ENCODE measurements around the gene IL1RAPL1.

Gene IL1RAPL1

DNA sequence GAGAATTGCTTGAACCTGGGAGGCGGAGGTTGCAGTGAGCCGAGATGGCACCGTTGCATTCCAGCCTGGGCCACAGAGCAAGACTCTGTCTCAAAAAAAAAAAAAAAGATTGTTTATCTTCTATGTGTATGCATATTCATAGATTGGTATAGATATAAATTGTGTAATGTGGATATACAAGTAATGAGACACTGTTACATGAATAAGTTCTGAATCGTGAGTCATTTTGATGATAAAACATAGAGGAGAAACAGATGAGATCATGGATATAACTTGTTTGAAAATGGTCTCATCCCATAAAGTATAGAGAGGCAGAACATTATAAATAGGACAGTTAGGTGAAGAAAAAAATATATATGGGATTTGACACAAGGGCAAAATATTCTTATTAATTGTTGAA lies 628.0 kb downstream of the IL1RAPL1 start:
- Histone ChIP-seq H3K9me3 (replicated peaks; ENCODE audit: low read length) (peaks cover 5% of the 10 kb centered on the region), H3K4me3 (ENCODE audit: low read length) (no peak overlapping the region)

DNA sequence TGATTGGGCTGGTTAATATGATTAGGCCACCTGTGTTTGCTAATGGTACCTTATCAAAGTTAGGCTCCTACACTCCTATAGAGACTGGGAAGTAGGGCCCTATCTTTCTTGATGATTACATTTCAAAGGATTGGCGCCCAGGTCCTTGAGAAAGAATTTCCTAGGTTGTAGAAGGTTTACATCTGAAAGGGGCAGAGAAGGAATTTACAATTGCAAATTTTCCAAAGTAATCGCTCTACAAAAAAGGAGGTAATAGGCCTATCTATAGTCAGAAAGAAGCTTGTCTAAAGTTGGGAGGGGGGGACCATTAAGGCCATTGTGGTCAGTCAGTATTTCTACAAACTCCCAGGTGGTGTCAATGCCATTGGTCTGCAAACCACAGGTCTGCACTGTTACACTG lies 638.4 kb downstream of the IL1RAPL1 start:
- Histone ChIP-seq H3K9ac (ENCODE audit: low read depth, low read length) (no peak overlapping the region), H3K4me3 (ENCODE audit: low read length) (no peak overlapping the region), H3K27me3 (ENCODE audit: control insufficient read depth, insufficient read depth, low read length) (no peaks in the 10 kb centered on the region), H3K4me1 (ENCODE audit: control insufficient read depth, insufficient read depth, low read length) (no peaks in the 10 kb centered on the region), H3K4me2 (ENCODE audit: low read length) (no peak overlapping the region), H3K36me3 (ENCODE audit: insufficient read depth, low read length) (no peaks in the 10 kb centered on the region), H3K9me3 (replicated peaks; ENCODE audit: low read length) (no peaks in the 10 kb centered on the region)

More for the DNA sequence above, 628.0 kb downstream of the IL1RAPL1 start:
- Histone ChIP-seq H3K27me3 (ENCODE audit: control insufficient read depth, insufficient read depth, low read length) (no peaks in the 10 kb centered on the region), H3K9ac (ENCODE audit: low read depth, low read length) (no peak overlapping the region), H3K4me2 (ENCODE audit: low read length) (no peak overlapping the region), H3K36me3 (ENCODE audit: insufficient read depth, low read length) (no peaks in the 10 kb centered on the region), H3K4me1 (ENCODE audit: control insufficient read depth, insufficient read depth, low read length) (no peaks in the 10 kb centered on the region)

GRCh38 chrX:29229802-29230201 lies 642.6 kb downstream of the IL1RAPL1 start:
- Histone ChIP-seq H3K4me2 (ENCODE audit: low read length) (no peak overlapping the region), H3K9ac (ENCODE audit: low read depth, low read length) (no peak overlapping the region), H3K36me3 (ENCODE audit: insufficient read depth, low read length) (no peaks in the 10 kb centered on the region), H3K4me3 (ENCODE audit: low read length) (no peak overlapping the region), H3K9me3 (replicated peaks; ENCODE audit: low read length) (no peaks in the 10 kb centered on the region), H3K27me3 (ENCODE audit: control insufficient read depth, insufficient read depth, low read length) (no peaks in the 10 kb centered on the region), H3K4me1 (ENCODE audit: control insufficient read depth, insufficient read depth, low read length) (no peaks in the 10 kb centered on the region)

GRCh38 chrX:29231800-29232199 lies 644.6 kb downstream of the IL1RAPL1 start:
- no peak overlapping the region for H3K4me3 ChIP-seq (ENCODE audit: low read length)
- no peak overlapping the region for H3K4me2 ChIP-seq (ENCODE audit: low read length)
- H3K4me1 ChIP-seq (ENCODE audit: control insufficient read depth, insufficient read depth, low read length) = no peaks in the 10 kb centered on the region
- no peaks in the 10 kb centered on the region for H3K27me3 ChIP-seq (ENCODE audit: control insufficient read depth, insufficient read depth, low read length)
- no peaks in the 10 kb centered on the region for H3K9me3 ChIP-seq (replicated peaks; ENCODE audit: low read length)
- H3K36me3 ChIP-seq (ENCODE audit: insufficient read depth, low read length) = no peaks in the 10 kb centered on the region
- H3K9ac ChIP-seq (ENCODE audit: low read depth, low read length) = no peak overlapping the region

DNA sequence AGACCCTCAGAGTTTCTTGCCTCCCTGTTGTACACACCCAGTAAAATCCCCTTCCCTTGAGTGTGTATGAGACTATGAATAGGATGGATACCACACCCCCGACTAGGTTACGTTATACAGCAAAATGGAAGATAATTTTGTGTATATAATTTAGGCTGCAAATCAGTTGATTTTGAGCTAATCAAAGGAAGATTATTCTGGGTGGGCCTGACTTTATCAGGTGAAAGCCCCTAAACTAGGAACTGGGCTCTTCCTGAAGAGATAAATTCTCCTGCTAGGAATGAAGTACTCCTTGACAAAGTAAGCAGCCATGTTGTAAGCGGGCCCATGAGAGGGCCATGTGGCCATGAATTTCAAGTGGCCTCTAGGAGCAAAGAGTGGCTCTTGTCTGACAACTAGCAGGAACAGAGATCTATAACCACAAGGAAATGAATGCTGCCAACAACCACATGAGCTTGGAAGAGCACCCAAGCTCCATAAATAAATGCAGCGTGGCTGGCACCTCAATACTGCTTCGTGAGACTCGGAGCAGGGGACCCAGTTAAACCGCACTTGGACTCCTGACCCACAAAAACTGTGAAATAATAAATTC lies 646.4 kb downstream of the IL1RAPL1 start:
- no peaks in the 10 kb centered on the region for H3K9me3 ChIP-seq (replicated peaks; ENCODE audit: low read length)
- no peak overlapping the region for H3K4me2 ChIP-seq (ENCODE audit: low read length)
- H3K4me3 ChIP-seq (ENCODE audit: low read length) = no peak overlapping the region
- no peaks in the 10 kb centered on the region for H3K4me1 ChIP-seq (ENCODE audit: control insufficient read depth, insufficient read depth, low read length)
- H3K27me3 ChIP-seq (ENCODE audit: control insufficient read depth, insufficient read depth, low read length) = no peaks in the 10 kb centered on the region
- H3K36me3 ChIP-seq (ENCODE audit: insufficient read depth, low read length) = no peaks in the 10 kb centered on the region
- H3K9ac ChIP-seq (ENCODE audit: low read depth, low read length) = no peak overlapping the region

DNA sequence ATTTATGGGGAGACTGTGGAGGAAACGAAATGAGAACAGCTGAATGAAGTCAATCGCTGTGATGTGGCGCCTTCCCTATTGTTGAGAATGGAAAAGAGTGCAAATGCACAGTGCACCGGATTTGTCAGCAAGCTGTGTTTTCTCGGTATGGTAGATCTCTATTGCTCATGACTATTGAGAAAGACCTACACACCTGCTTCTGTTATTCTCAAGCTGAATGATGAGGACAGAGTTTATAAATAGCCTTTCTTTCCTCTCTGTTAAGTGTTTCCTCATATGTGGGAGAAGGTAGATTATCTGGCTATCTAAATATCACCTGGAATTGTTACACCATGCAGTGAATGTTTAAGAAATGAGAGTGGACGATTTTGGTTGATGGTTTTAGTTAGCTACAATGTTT lies 650.7 kb downstream of the IL1RAPL1 start:
- Histone ChIP-seq H3K36me3 (ENCODE audit: insufficient read depth, low read length) (no peaks in the 10 kb centered on the region), H3K27me3 (ENCODE audit: control insufficient read depth, insufficient read depth, low read length) (no peaks in the 10 kb centered on the region), H3K9ac (ENCODE audit: low read depth, low read length) (no peak overlapping the region), H3K4me1 (ENCODE audit: control insufficient read depth, insufficient read depth, low read length) (no peaks in the 10 kb centered on the region), H3K4me2 (ENCODE audit: low read length) (no peak overlapping the region), H3K9me3 (replicated peaks; ENCODE audit: low read length) (no peaks in the 10 kb centered on the region), H3K4me3 (ENCODE audit: low read length) (no peak overlapping the region)

GRCh38 chrX:29241809-29242208 lies 654.6 kb downstream of the IL1RAPL1 start:
- Histone ChIP-seq H3K4me3 (ENCODE audit: low read length) (no peak overlapping the region), H3K4me1 (ENCODE audit: control insufficient read depth, insufficient read depth, low read length) (no peaks in the 10 kb centered on the region), H3K27me3 (ENCODE audit: control insufficient read depth, insufficient read depth, low read length) (no peaks in the 10 kb centered on the region), H3K36me3 (ENCODE audit: insufficient read depth, low read length) (no peaks in the 10 kb centered on the region), H3K9me3 (replicated peaks; ENCODE audit: low read length) (no peaks in the 10 kb centered on the region), H3K9ac (ENCODE audit: low read depth, low read length) (no peak overlapping the region), H3K4me2 (ENCODE audit: low read length) (no peak overlapping the region)

DNA sequence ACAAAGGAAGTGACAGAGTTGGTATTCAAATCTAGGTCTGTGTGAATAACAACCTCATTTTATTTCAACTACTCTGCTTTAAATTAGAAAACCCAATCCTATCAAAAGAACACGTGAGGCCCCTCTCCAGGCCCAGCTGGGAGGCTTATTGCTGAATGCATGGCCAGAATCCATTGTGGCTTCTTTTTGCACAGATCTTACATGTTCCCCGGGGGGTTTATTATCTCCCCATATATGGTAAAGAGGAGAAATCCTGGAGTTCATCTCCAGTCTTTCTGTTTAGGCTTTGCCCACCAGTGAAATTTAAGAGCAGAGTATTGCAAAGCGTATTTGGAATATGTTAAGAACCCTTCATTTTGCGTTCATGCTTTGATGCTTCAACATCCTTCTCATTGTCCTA lies 655.6 kb downstream of the IL1RAPL1 start:
- Histone ChIP-seq H3K4me2 (ENCODE audit: low read length) (no peak overlapping the region), H3K4me3 (ENCODE audit: low read length) (no peak overlapping the region), H3K36me3 (ENCODE audit: insufficient read depth, low read length) (no peaks in the 10 kb centered on the region), H3K9me3 (replicated peaks; ENCODE audit: low read length) (no peaks in the 10 kb centered on the region), H3K27me3 (ENCODE audit: control insufficient read depth, insufficient read depth, low read length) (no peaks in the 10 kb centered on the region), H3K4me1 (ENCODE audit: control insufficient read depth, insufficient read depth, low read length) (no peaks in the 10 kb centered on the region), H3K9ac (ENCODE audit: low read depth, low read length) (no peak overlapping the region)

DNA sequence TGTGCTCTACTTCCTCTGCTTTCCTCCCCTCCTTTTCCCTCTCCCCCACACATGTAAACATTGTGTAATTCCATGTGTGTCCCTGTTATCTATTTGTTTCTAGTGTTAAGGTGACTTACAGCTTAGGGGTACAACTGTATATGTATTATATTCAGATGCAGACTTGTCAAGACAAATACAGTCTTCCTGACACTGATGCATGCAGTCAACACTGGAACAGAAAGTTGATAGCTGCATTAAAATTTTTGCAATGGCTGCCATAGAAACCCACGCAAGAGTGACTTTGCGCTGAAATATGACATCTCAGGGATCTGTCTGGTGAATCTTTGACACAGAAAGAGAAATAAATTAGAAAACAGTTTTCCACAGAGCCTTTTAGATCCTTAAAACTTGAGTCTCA lies 656.7 kb downstream of the IL1RAPL1 start:
- no peaks in the 10 kb centered on the region for H3K27me3 ChIP-seq (ENCODE audit: control insufficient read depth, insufficient read depth, low read length)
- H3K4me2 ChIP-seq (ENCODE audit: low read length) = no peak overlapping the region
- no peak overlapping the region for H3K4me3 ChIP-seq (ENCODE audit: low read length)
- H3K36me3 ChIP-seq (ENCODE audit: insufficient read depth, low read length) = no peaks in the 10 kb centered on the region
- no peaks in the 10 kb centered on the region for H3K9me3 ChIP-seq (replicated peaks; ENCODE audit: low read length)
- H3K9ac ChIP-seq (ENCODE audit: low read depth, low read length) = no peak overlapping the region
- no peaks in the 10 kb centered on the region for H3K4me1 ChIP-seq (ENCODE audit: control insufficient read depth, insufficient read depth, low read length)

DNA sequence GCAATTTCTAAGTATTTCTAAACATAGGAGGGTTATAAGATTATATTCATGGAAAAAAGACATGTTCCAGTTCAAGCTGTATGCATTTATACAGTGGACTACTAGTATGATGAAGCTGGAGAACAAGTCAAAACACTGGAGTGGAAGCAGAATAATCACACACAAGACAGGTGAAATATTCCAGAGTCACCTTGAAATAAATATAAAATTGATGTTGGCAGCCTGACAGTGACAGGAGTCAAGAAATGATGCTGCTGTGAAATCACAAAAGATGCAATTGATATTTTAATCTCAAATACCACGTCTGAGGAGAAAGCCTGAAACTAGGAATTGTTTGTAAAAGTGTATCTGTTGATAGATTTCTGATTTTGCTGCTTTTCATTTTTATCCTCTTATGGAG lies 667.3 kb downstream of the IL1RAPL1 start:
- Histone ChIP-seq H3K36me3 (ENCODE audit: insufficient read depth, low read length) (no peaks in the 10 kb centered on the region), H3K4me1 (ENCODE audit: control insufficient read depth, insufficient read depth, low read length) (no peaks in the 10 kb centered on the region), H3K9me3 (replicated peaks; ENCODE audit: low read length) (peaks cover 3% of the 10 kb centered on the region), H3K4me2 (ENCODE audit: low read length) (no peak overlapping the region), H3K27me3 (ENCODE audit: control insufficient read depth, insufficient read depth, low read length) (no peaks in the 10 kb centered on the region), H3K4me3 (ENCODE audit: low read length) (no peak overlapping the region), H3K9ac (ENCODE audit: low read depth, low read length) (no peak overlapping the region)

DNA sequence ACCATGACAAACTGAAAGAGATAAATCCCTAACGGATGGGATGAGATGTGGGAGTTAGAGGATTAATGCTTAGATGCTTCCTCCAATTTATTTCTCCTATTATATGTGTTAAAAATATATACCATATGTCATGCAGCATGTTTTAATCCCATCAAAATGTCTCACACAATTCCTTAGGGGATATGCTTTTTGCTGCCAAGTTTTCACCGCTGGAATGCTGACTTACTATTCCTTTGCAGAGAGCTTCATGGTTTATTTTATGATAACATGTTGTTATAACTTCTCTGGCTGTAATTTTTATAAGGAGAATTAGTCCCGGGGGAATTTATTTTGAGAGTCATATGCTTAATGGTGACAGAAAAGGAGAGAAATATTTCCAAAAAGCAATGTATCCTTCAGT lies 670.3 kb downstream of the IL1RAPL1 start:
- H3K27me3 ChIP-seq (ENCODE audit: control insufficient read depth, insufficient read depth, low read length) = no peaks in the 10 kb centered on the region

DNA sequence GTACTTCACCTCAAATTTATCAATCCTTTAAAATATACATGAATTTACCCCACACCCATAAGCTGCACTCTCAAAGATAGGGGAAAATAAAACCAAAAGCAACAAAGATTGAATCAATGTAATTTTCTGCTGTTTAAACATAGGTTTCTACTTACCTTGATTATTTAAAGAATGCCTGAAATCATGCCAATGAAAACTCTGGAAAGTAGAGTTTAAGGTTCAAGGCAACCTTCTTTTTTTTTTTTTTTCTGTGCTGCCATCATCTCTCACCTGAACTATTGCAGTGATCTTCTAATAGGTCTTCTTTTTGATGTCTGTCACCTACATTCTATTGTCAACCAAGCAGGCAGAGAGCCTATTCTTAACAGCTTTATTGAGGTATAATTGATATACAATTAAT lies 682.1 kb downstream of the IL1RAPL1 start:
- Histone ChIP-seq H3K4me3 (ENCODE audit: low read length) (no peak overlapping the region), H3K9ac (ENCODE audit: low read depth, low read length) (no peak overlapping the region), H3K27me3 (ENCODE audit: control insufficient read depth, insufficient read depth, low read length) (no peaks in the 10 kb centered on the region), H3K36me3 (ENCODE audit: insufficient read depth, low read length) (no peaks in the 10 kb centered on the region), H3K4me1 (ENCODE audit: control insufficient read depth, insufficient read depth, low read length) (no peaks in the 10 kb centered on the region), H3K9me3 (replicated peaks; ENCODE audit: low read length) (peaks cover under 1% of the 10 kb centered on the region), H3K4me2 (ENCODE audit: low read length) (no peak overlapping the region)

More for the DNA sequence above, 670.3 kb downstream of the IL1RAPL1 start:
- Histone ChIP-seq H3K36me3 (ENCODE audit: insufficient read depth, low read length) (no peaks in the 10 kb centered on the region), H3K4me2 (ENCODE audit: low read length) (no peak overlapping the region), H3K9me3 (replicated peaks; ENCODE audit: low read length) (no peaks in the 10 kb centered on the region), H3K4me1 (ENCODE audit: control insufficient read depth, insufficient read depth, low read length) (no peaks in the 10 kb centered on the region), H3K4me3 (ENCODE audit: low read length) (no peak overlapping the region), H3K9ac (ENCODE audit: low read depth, low read length) (no peak overlapping the region)
